AG20443 (cell line): ENCODE results near the gene PPP2R1B.
"Not testable (repeated sequence)": the region's sequence is repeated elsewhere in the genome, so short reads cannot be mapped to it uniquely, and the experiment has no call there.

Source experiments
- DNase-seq: peaks from one replicate; pipeline ENCODE4 v3.0.0; 2012; ENCODE audit warnings: low spot score, mixed read lengths

PPP2R1B gene

DNA sequence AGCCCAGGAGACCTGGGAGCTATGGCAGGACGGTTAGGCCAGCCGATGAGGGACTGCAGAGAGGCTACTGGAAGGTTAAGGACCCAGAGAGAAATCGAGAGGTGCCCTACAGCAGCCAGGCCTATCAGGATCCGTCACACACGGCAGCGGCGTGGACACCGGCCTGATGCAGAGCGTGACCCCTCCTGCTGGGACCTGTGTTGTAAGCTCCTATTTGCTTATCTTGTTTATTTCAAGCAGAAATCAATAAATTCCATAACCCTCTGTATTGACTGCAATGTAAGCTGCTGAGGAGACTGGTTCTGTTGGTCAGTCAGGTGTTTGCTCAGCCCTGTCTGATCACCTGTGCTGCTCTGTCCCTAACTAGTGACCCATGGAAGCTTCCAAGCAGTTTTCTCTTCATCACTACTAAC lies 39.9 kb downstream of the PPP2R1B start:
- DNase-seq, result no peak

GRCh38 chr11:111725621-111726020 lies 40.6 kb downstream of the PPP2R1B start:
- DNase-seq, result no peak

- no peak for DNase-seq
Observed at GRCh38 chr11:111724615-111725129, 41.5 kb downstream of the PPP2R1B start.

- DNase-seq, result no peak
Observed at GRCh38 chr11:111723595-111723994, 42.6 kb downstream of the PPP2R1B start.

DNA sequence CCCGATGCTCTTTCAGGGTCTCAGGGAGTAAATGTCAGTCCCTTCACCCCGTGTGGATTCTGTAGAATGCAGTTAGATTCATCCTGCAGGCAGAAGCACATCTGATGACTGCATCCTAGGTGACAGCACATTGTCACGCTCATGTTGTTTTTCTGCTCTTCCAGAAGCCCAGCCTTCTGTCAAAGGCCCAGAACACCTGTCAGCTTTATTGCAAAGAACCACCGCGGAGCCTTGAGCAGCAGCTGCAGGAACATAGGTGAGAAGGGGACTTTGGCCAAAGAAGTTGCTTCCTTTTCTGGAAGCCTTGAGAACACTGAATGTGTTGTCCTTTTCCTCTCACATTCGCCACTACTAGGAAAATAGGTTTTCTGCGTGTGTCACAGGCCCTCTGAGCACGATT lies 43.7 kb downstream of the PPP2R1B start:
- no peak for DNase-seq

DNA sequence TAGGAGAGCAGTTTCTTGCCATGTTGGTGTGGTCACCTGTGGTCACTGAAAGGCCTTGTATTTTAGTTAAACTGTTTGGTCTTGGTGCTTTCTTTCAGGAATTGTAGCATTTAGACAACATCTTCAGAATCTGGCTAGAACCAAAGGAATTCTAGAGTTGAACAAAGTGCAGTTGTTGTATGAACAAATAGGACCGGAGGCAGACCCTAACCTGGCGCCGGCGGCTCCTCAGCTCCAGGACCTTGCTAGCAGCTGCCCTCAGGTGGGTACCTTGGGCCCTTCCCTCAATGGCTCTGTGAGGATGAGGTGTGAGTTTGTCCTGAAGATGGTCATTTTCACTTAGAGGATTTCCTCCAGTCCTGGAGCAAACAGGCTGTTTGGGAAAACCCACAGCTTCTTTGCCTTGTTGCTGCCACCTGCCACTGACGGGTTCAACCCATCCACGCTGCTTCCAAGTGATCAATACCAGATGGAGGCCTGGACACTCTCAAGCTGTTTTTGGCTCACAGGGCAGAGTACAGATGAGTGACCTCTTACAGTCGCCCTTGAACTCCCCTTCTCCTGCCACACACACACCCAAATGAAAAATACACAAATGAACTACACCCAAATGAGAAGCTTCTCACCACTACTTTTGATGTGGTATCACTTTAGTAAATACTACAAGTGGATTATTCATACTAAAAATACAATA lies 45.2 kb downstream of the PPP2R1B start:
- no peak for DNase-seq

DNA sequence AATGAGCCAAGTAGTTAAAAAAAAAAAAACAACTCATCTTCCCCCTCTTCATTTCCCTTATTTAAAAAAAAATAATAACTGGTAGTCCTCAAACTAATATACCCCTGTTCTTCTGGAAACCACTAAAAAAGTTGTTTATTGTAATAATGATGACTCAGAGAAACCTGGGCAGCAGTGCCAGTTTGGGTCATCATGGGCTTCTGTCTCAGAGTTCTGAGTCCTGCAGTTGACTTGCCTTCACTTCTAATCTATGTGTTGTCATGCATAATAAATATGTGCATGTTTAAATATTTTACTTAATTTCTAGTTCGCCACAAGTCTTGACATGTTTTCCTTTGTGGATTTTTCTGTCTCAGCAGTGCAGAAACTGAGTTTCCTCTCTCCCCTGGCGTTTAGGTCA lies 46.8 kb downstream of the PPP2R1B start:
- no peak for DNase-seq

DNA sequence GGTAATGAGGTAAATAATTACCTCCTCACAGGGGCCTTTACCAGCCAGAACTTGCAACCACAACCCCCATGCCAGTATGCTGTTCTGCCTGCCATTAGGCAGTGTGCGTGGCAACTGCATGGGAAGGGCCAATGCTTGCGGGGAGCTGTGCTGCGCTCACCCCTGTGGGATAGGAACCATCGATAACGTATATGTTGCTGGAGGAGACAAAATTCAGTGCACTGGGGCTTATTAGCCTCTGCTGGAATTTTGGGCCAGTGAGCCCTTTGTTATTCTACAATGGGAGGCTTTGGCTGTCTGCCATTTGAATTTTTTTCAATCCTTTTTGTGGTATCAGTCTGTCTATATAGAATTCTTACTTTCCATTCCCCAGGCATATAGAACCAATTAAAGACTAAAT lies 47.3 kb downstream of the PPP2R1B start:
- no peak for DNase-seq

DNA sequence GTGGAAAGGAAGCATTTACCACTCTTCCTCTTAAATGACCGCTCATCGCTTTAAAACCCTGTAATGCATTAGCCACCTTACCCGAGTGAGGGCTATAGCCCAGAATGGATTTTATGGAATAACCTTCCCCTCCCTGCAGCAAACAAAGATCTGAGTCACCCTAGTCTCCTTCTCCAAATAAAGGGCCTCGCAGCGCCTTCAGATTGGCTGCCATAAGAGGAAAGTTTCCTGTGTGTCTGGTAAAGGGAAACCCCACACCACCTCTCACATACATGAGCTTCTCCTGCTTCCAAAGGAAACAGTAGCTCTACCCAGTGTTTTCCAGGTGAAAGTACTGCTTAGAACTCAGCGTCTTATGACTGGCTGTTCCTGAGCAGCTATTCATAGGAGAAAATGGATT lies 47.8 kb downstream of the PPP2R1B start:
- no peak for DNase-seq

GRCh38 chr11:111717660-111718059 lies 48.5 kb downstream of the PPP2R1B start:
- not testable (repeated sequence) for DNase-seq

DNA sequence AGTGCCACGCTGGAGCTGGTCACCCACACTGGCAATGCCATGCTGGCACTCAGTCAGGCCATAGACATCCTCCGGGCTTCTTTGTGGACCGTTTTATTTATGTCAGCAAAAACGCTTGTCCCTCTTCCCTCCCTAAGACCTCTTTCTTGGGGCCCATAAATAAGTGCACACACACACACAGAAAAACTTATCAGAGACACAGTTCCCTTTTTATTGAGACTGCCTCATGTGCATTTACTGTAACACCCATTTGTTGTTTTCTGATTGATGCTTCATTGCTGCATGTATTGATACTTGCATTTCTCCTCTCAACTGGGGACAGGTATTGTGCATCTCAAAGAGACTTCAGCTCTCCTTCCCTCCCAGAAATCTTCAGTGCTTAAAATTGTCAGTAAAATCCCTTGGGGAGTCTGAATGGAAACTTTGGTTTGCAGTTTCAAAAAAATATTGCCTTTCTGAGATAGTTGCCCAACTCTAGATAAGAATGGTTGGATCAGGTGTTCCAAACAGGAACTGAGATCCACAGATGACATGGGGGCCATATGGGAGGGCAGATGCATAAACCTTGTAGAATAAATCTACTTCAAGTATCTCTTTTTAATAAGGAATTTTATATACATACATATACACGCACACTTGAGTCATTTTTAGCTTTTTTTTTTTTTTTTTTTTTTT lies 50.9 kb downstream of the PPP2R1B start:
- DNase-seq, result no peak

GRCh38 chr11:111714522-111714921 lies 51.7 kb downstream of the PPP2R1B start:
- no peak for DNase-seq

GRCh38 chr11:111707691-111708067 lies 58.5 kb downstream of the PPP2R1B start:
- DNase-seq, result no peak

DNA sequence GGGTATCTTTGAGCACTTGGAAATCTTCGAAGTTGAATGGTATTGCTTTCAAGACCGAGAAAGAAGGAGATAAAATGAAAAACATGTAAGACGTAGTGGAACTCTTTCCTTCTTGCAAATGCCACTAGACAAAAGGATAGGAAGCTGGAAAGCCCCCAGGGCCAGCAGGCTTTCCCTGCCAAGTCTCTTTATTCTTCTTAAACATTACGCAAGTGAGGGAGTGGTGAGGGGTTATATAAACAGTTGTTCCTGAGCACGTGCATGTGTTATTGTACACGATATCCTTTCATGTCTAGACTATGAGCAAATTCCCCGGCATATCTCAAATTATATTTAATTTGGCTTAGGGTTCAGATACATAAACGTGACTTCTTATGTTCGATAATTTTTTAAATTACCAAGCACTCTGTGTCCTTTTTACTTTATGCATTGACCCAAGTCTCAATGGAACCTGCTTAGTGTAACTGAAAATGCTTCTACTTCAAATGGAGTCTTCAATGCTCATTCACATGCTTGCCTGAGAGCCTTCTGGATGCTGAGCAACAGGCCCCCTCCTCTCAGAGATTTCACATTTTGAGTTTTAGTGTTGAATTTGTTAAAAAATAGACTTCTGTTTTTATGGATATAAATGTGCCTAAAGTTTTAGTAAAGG lies 59.0 kb downstream of the PPP2R1B start:
- DNase-seq, result peak; percentile 28

GRCh38 chr11:111703576-111703975 lies 62.6 kb downstream of the PPP2R1B start:
- DNase-seq, result no peak

DNA sequence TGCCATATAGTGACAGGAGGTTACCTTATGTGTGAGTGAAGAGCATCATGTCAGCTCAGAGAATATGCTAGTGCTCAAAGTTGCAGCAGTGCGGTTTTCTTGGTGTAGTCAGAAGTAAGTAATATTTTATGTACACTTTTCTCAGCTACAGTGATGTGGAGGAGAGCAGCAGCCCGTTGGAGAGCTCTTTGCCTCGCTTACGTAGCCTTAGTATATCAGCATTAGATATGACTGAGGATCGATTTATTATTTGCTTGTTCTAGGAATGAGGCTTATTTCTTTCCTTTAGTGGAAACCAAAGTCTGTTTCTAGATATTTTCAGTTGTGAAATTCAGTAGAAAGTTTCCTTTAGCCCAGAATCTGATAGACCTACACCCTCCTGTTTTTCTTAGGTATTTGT lies 63.6 kb downstream of the PPP2R1B start:
- DNase-seq, result no peak

GRCh38 chr11:111700162-111700561 lies 66.0 kb downstream of the PPP2R1B start:
- no peak for DNase-seq

DNA sequence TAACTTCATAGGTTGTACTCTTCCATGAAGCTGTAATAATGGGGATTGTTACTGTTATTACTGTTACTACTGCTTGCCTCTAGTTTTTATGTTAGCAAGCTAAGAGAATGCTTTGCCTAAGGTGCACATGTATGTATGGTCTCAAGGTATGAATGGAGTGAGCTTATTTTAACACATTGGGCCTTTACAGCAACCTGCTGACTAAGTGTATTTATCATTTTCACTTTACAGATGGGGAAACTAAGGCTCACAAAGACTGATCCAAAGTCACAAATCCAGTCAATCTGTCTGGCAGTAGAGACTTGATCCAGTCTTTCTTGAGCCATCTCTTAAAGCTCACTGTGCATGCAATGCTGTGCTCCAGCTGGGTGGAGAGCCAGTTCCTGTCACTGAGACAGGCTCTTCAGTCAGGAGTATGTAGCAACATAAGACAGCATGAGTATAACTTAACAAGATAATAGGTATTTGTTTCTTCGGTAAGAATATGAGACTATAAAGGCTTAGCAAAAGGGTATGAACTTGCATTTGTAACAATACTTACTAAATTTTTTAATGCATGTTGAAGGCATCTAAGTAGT lies 66.5 kb downstream of the PPP2R1B start:
- no peak for DNase-seq

DNA sequence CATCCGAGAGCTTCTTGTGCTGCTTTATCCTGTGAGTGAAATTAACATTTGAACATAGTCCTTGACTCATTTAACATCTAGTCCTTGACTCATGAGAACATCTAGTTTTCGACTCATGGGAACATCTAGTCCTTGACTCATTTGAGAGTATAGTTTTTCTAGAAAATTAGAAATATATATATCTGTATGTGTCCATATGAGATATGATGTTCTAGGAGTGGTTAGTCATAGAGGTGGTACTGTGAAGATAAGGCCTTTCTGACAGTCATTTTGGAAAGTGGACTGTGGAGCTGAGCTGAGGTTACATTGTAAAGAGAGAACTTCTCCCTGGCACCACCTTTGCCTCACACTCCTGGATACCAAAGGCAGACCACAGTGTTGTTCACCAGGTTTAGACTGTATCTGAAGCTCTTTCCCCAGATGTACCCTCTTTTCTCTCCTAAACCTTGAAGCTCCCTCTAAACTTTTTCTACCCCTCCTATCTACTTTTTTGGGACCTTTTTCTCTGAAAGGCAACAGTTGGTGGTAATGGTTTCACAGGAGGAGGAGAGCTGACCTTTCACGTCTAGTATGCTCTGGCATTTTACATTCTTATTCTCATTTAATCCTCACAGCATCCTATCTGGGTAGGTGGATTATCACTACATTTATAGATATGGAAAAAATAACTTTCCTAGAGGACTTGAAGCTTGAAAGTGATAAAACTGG lies 67.2 kb downstream of the PPP2R1B start:
- no peak for DNase-seq

DNA sequence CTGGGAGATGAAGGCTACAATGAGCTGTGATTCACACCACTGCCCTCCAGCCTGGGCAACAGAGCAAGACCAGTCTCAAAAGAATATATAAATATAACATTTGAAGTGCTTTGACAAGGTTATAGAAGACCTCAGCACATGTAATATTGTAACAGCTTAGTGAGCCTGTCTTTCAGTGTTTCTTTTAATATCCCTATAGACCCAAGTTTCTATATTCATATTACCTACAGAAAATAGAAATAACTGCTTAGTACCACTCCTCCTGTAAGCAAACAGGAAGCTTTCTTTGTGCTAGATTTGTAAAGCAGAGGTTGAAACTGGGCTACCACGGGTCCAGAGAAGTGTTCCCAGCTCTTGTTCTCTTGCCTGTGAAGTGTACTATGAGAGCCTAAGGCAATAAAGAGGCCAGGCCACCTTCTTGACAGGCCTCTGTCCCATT lies 68.2 kb downstream of the PPP2R1B start:
- no peak for DNase-seq

GRCh38 chr11:111696556-111696955 lies 69.6 kb downstream of the PPP2R1B start:
- DNase-seq, result peak; percentile 53

GRCh38 chr11:111694851-111695250 lies 71.3 kb downstream of the PPP2R1B start:
- DNase-seq, result peak; percentile 64
